B cell (primary cell): Measurements from ENCODE around the gene CTDSPL2. TPM values are rescaled to one million over a fixed set of nuclear protein-coding genes. Genes with fewer than 3 reads are reported as not detected.

Experiments
- ATAC-seq: fragments of 200-7000 bp; cut with Tn5 transposase; one replicate; pipeline ENCODE4 v1.10.0; 2021; ENCODE audit warnings: low read depth, mild to moderate bottlenecking, moderate number of reproducible peaks, moderate library complexity
- CTCF ChIA-PET: fragments of 350-600 bp; sonication (Branson Sonifier 250); formaldehyde crosslinking; loops from one replicate; lab custom pipeline; 2021; ENCODE audit warnings: antibody characterized with exemption, inconsistent platforms; lab: Charles Lee
- POLR2A ChIA-PET: fragments of 350-600 bp; sonication (Branson Sonifier 250); formaldehyde crosslinking; loops from one replicate; lab custom pipeline; 2021; ENCODE audit warnings: antibody characterized with exemption; lab: Charles Lee
- DNase-seq: peaks from one replicate; pipeline ENCODE4 v3.0.0; 2013
- H2AFZ ChIP-seq: 2 replicates; pipeline ENCODE4 v1.6.1; 2012; ENCODE audit warnings: mild to moderate bottlenecking, low read depth, low read length; ENCODE audit not compliant: insufficient read depth, poor library complexity, severe bottlenecking
- H3K27ac ChIP-seq, 2 donors: 1 replicate in 1 of 2; 2 replicates in 1 of 2; pipeline ENCODE4 v1.5.1; 2012 to 2013; ENCODE audit warnings: low read length in 2 of 2, mild to moderate bottlenecking in 2 of 2, moderate library complexity in 1 of 2
- H3K27me3 ChIP-seq, 4 experiments: fragments of 200-600 bp in 1 of 4; sonication (generic) in 1 of 4; replicated peaks in 1 of 4; 1 replicate in 2 of 4; 2 replicates in 2 of 4; pipeline versions ENCODE4 v1.6.1 to v1.7.0; 2013 to 2016; ENCODE audit warnings: low read length in 3 of 4, mild to moderate bottlenecking in 2 of 4, mixed read lengths in 1 of 4, moderate library complexity in 1 of 4; ENCODE audit not compliant: insufficient read depth in 4 of 4, control insufficient read depth in 3 of 4; ENCODE audit errors: control extremely low read depth in 1 of 4
- H3K36me3 ChIP-seq, 2 experiments: replicated peaks in 1 of 2; 1 replicate in 1 of 2; 2 replicates in 1 of 2; pipeline versions ENCODE4 v1.6.1 to v1.7.1; 2013; ENCODE audit warnings: low read length in 1 of 2; ENCODE audit not compliant: insufficient read depth in 2 of 2, control insufficient read depth in 1 of 2; ENCODE audit errors: control extremely low read depth in 1 of 2, extremely low read depth in 1 of 2
- H3K4me1 ChIP-seq, 2 donors: fragments of 200-600 bp in 1 of 2; sonication (generic) in 1 of 2; 1 replicate in 1 of 2; 2 replicates in 1 of 2; pipeline versions ENCODE4 v1.5.1 to v1.6.1; 2013 to 2017; ENCODE audit warnings: low read length in 2 of 2; ENCODE audit not compliant: control insufficient read depth in 2 of 2, insufficient read depth in 2 of 2
- H3K4me2 ChIP-seq: replicated peaks from 2 replicates; pipeline ENCODE3; 2012; ENCODE audit warnings: mild to moderate bottlenecking, low read depth, low read length; ENCODE audit not compliant: poor library complexity, severe bottlenecking
- H3K4me3 ChIP-seq, 5 experiments: fragments of 200-600 bp in 1 of 5; sonication (generic) in 1 of 5; 1 replicate in 3 of 5; 2 replicates in 2 of 5; pipeline versions ENCODE4 v1.5.1 to v1.7.0; 2011 to 2016; ENCODE audit warnings: low read length in 4 of 5, mild to moderate bottlenecking in 4 of 5, low read depth in 2 of 5, control low read depth in 1 of 5, moderate library complexity in 1 of 5; ENCODE audit not compliant: insufficient read depth in 1 of 5; ENCODE audit errors: control extremely low read depth in 1 of 5, extremely low read depth in 1 of 5
- H3K79me2 ChIP-seq: fragments of 200-600 bp; sonication (generic); one replicate; pipeline ENCODE4 v1.6.0; 2016; ENCODE audit warnings: low read length; ENCODE audit not compliant: control insufficient read depth, insufficient read depth
- H3K9ac ChIP-seq: fragments of 200-600 bp; sonication (generic); 2 replicates; pipeline ENCODE4 v1.6.1; 2017; ENCODE audit warnings: mild to moderate bottlenecking, low read length, moderate library complexity
- H3K9me3 ChIP-seq, 3 donors: one replicate each; pipeline versions ENCODE4 v1.6.1 to v1.7.1; 2013; ENCODE audit warnings: low read length in 2 of 3; ENCODE audit not compliant: control insufficient read depth in 2 of 3, insufficient read depth in 1 of 3; ENCODE audit errors: control extremely low read depth in 1 of 3
- H4K20me1 ChIP-seq: 2 replicates; pipeline ENCODE4 v1.6.0; 2012; ENCODE audit warnings: mild to moderate bottlenecking, low read length; ENCODE audit not compliant: insufficient read depth, control insufficient read depth, poor library complexity, severe bottlenecking
- H3K27ac Mint-ChIP-seq: one replicate; pipeline ENCODE4 v1.8.0; 2021; ENCODE audit warnings: mixed read lengths
- H3K27me3 Mint-ChIP-seq: one replicate; pipeline ENCODE4 v1.8.0; 2021; ENCODE audit warnings: mixed read lengths
- H3K4me1 Mint-ChIP-seq: one replicate; pipeline ENCODE4 v1.8.0; 2021; ENCODE audit warnings: mixed read lengths
- H3K4me3 Mint-ChIP-seq: one replicate; pipeline ENCODE4 v1.8.0; 2021; ENCODE audit warnings: mixed read lengths
- H3K9me3 Mint-ChIP-seq: one replicate; pipeline ENCODE4 v1.8.0; 2022; ENCODE audit warnings: mixed read lengths; ENCODE audit not compliant: insufficient read depth
- EZH2 ChIP-seq: IDR thresholded peaks from 2 replicates; pipeline ENCODE4 v1.6.1; 2012; ENCODE audit warnings: borderline replicate concordance, low read depth, mild to moderate bottlenecking, moderate library complexity, low read length; ENCODE audit not compliant: insufficient read depth, poor library complexity, severe bottlenecking
- WGBS: methylation state at CpG from one replicate; pipeline ENCODE4 v1.1.5; 2013; ENCODE audit warnings: missing lambda C conversion rate; ENCODE audit not compliant: insufficient coverage; 5-methylcytosine and 5-hydroxymethylcytosine counted together
- intact Hi-C: fragments of 100-400 bp; cut with micrococcal nuclease; formaldehyde crosslinking; loops from one replicate; pipeline ENCODE4 v1.10.0; 2022
- polyA plus RNA-seq: library from polyadenylated mRNA; depleted of rRNA; stranded (reverse); fragments of >200 nt; gene quantifications from 2 replicates; pipeline ENCODE4 v1.2.3, GENCODE V29; 2012
- total RNA-seq, 2 donors: library from RNA; stranded (reverse); fragments of 120-200 nt in 1 of 2; gene quantifications; 1 replicate in 1 of 2; 2 replicates in 1 of 2; pipeline versions ENCODE4 v1.2.3 to v1.2.4, GENCODE V29; 2013 to 2022
- TF ChIP-seq, protein P1 (sequence below): fragments of 200-600 bp; IDR thresholded peaks from one replicate; pipeline ENCODE4 v1.8.0; 2022; ENCODE audit warnings: antibody characterized with exemption, mild to moderate bottlenecking

Gene CTDSPL2
- total and polyA plus RNA-seq, 2 donors (not counting 1 experiment from before 2014, with no cell fraction given): 17.8 to 84.1 TPM

DNA sequence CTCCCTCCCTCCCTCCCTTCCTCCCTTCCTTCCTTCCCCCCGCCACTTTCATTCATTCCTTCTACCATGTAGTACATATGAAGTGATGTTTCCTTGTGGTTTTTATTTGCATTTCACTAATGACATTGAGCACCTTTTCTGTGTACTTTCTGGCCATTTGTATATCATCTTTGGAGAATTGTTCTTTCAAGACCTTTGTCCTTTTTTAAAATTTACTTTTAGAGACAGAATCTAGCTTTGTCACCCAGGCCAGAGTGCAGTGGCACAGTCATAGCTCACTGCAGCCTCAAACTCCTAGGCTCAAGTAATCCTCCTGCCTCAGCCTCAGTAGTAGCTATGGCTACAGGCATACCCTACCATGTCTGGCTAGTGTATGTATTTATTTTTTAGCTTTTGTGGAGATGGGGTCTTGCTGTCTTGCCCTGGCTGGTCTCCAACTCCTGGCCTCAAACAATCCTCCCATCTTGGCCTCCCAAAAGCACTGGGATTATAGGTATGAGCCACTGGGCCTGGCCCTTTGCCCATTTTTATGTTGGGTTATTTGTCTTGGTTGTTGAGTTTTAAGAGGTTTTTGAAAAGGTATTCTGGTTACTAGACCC is 42.0 kb upstream of the CTDSPL2 start:
- DNase-seq (no peak), ATAC-seq (no peak)
- H3K79me2 ChIP-seq: no peaks in the 10 kb centered on the region
- H3K9me3 ChIP-seq: no peaks in the 10 kb centered on the region
- H3K27ac ChIP-seq: no peak overlapping the region
- CTCF ChIA-PET: no interaction called here
- no peak overlapping the region for H3K4me3 ChIP-seq
- Mint-ChIP-seq H3K9me3 (no peaks in the 10 kb centered on the region), H3K4me1 (peaks cover 12% of the 10 kb centered on the region), H3K4me3 (no peak overlapping the region), H3K27ac (no peak overlapping the region), H3K27me3 (no peaks in the 10 kb centered on the region)
- POLR2A ChIA-PET: no interaction called here
- H4K20me1 ChIP-seq: no peaks in the 10 kb centered on the region
- WGBS: no CpG with 5 or more reads among the region's 1 CpG
- no peak for TF ChIP-seq EZH2
- TF ChIP-seq, protein P1, sequence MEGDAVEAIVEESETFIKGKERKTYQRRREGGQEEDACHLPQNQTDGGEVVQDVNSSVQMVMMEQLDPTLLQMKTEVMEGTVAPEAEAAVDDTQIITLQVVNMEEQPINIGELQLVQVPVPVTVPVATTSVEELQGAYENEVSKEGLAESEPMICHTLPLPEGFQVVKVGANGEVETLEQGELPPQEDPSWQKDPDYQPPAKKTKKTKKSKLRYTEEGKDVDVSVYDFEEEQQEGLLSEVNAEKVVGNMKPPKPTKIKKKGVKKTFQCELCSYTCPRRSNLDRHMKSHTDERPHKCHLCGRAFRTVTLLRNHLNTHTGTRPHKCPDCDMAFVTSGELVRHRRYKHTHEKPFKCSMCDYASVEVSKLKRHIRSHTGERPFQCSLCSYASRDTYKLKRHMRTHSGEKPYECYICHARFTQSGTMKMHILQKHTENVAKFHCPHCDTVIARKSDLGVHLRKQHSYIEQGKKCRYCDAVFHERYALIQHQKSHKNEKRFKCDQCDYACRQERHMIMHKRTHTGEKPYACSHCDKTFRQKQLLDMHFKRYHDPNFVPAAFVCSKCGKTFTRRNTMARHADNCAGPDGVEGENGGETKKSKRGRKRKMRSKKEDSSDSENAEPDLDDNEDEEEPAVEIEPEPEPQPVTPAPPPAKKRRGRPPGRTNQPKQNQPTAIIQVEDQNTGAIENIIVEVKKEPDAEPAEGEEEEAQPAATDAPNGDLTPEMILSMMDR: no peak
- H3K9ac ChIP-seq: no peak overlapping the region
- no peak overlapping the region for H3K4me2 ChIP-seq
- H3K27me3 ChIP-seq: no peaks in the 10 kb centered on the region
- intact Hi-C loops: no loop called here
- H3K4me1 ChIP-seq: no peaks in the 10 kb centered on the region
- no peak overlapping the region for H2AFZ ChIP-seq
- H3K36me3 ChIP-seq: peaks cover 4 to 10% of the 10 kb centered on the region in 2 experiments

DNA sequence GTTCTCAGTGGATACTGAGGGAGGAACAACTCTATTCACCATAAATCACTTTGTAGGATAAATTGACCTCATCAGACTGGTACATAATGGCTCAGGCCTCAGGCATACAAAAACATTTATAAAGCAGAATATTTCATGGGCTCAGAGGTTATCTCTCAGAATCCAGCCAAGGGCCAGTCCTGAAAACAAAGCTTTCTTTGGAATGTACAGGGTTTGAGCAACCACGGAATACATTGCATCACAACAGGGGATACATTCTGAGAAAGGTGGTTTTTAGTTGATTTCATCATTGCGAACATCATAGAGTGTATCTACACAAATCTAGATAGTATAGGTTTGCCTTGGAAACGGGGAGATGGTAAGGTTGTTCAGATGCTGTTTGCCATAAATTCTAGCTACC is 33.4 kb upstream of the CTDSPL2 start:
- Histone ChIP-seq H3K4me1 (no peaks in the 10 kb centered on the region), H2AFZ (no peak overlapping the region), H3K36me3 (peaks cover 0 to 8% of the 10 kb centered on the region in 2 experiments), H3K4me3 (no peak overlapping the region), H3K4me2 (no peak overlapping the region), H3K9me3 (no peaks in the 10 kb centered on the region), H4K20me1 (no peaks in the 10 kb centered on the region), H3K27me3 (no peaks in the 10 kb centered on the region), H3K9ac (no peak overlapping the region), H3K79me2 (no peaks in the 10 kb centered on the region), H3K27ac (no peak overlapping the region)
- Mint-ChIP-seq H3K27me3 (no peaks in the 10 kb centered on the region), H3K9me3 (no peaks in the 10 kb centered on the region), H3K4me3 (no peak overlapping the region), H3K4me1 (no peaks in the 10 kb centered on the region), H3K27ac (no peak overlapping the region)
- ChIA-PET POLR2A (no interaction called here), CTCF (no interaction called here)
- no peak for ATAC-seq
- DNase-seq: no peak
- no peak for TF ChIP-seq EZH2
- TF ChIP-seq, protein P1: no peak
- WGBS: no CpG with 5 or more reads among the region's 3 CpGs
- intact Hi-C loops: no loop called here
